G401.6 (cell line): ENCODE measurements around the gene LY6G6F.
A peak's percentile ranks its signal among the peaks of the same experiment; 100 is the strongest.
"Not testable (repeated sequence)": the region's sequence is repeated elsewhere in the genome, so short reads cannot be mapped to it uniquely, and the experiment has no call there.

Experiments
- FAIRE-seq: peaks from 2 replicates; lab custom pipeline; 2012; peaks lifted over from hg19 to GRCh38; lab: Jason Lieb, UNC

LY6G6F gene

GRCh38 chr6:31702819-31703716 is 3.6 kb upstream of the LY6G6F start, which contains the start of gene ABHD16A:
ABHD16A (minus strand) TSS chr6:31703324; CDS start chr6:31703281, 43 bp downstream.
- FAIRE-seq = peak; percentile 97

- no peak for FAIRE-seq
Observed at GRCh38 chr6:31705931-31706330, 735 bp upstream of the LY6G6F start.

GRCh38 chr6:31707701-31708100 is 1.0 kb downstream of the LY6G6F start:
- no peak for FAIRE-seq

- no peak for FAIRE-seq
Observed at GRCh38 chr6:31708224-31708623, 1.6 kb downstream of the LY6G6F start.

- FAIRE-seq = not testable (repeated sequence)
Observed at GRCh38 chr6:31709157-31709556, 2.5 kb downstream of the LY6G6F start.

GRCh38 chr6:31710523-31711219 is 4.0 kb downstream of the LY6G6F start:
- no peak for FAIRE-seq

GRCh38 chr6:31711233-31711632 is 4.6 kb downstream of the LY6G6F start:
- FAIRE-seq = no peak

GRCh38 chr6:31712296-31712695 is 5.6 kb downstream of the LY6G6F start:
- FAIRE-seq = no peak

GRCh38 chr6:31713465-31713864 is 6.8 kb downstream of the LY6G6F start:
- FAIRE-seq = no peak

- FAIRE-seq = no peak
Observed at GRCh38 chr6:31713991-31714684, 7.5 kb downstream of the LY6G6F start.

GRCh38 chr6:31715022-31715958 is 8.6 kb downstream of the LY6G6F start, which contains the start of gene LY6G6D:
LY6G6D (plus strand) TSS chr6:31715348; CDS start chr6:31715356, 8 bp downstream.
- no peak for FAIRE-seq

GRCh38 chr6:31717499-31718222 is 11.0 kb downstream of the LY6G6F start:
- no peak for FAIRE-seq

- no peak for FAIRE-seq
Observed at GRCh38 chr6:31718265-31718664, 11.6 kb downstream of the LY6G6F start.

- no peak for FAIRE-seq
Observed at GRCh38 chr6:31719001-31719400, 12.3 kb downstream of the LY6G6F start.

GRCh38 chr6:31720196-31720770 is 13.6 kb downstream of the LY6G6F start:
- FAIRE-seq = no peak

- FAIRE-seq = no peak
Observed at GRCh38 chr6:31721351-31722020, 14.8 kb downstream of the LY6G6F start, which contains the start of gene LY6G6C. LY6G6C (minus strand) TSS chr6:31721746; CDS start chr6:31721679, 67 bp downstream.

- FAIRE-seq = no peak
Observed at GRCh38 chr6:31722173-31722572, 15.5 kb downstream of the LY6G6F start.

GRCh38 chr6:31723245-31723979 is 16.7 kb downstream of the LY6G6F start, which contains the start of gene MPIG6B:
MPIG6B (plus strand) TSS chr6:31723373; CDS start chr6:31723384, 11 bp downstream.
- no peak for FAIRE-seq
